22Rv1 (cell line): Measurements from ENCODE around the gene FARSA.

Source experiments
- CTCF ChIP-seq: fragments of 450-650 bp; IDR thresholded peaks from 2 replicates; pipeline ENCODE4 v1.5.1; 2017; ENCODE audit warnings: mild to moderate bottlenecking
- ZFX ChIP-seq: fragments of 450-650 bp; IDR thresholded peaks from 2 replicates; pipeline ENCODE4 v1.6.1; 2017; ENCODE audit warnings: antibody characterized with exemption, borderline replicate concordance

- TF ChIP-seq CTCF (no peak), ZFX (no peak)
These were observed 6.5 kb upstream of the FARSA start for GRCh38 chr19:12939975-12940423.
